HT1080 (cell line): ENCODE results near the gene DRGX. TPM values are rescaled to one million over a fixed set of nuclear protein-coding genes. Genes with fewer than 3 reads are reported as not detected.

Source experiments
- DNase-seq: peaks from one replicate; pipeline ENCODE4 v3.0.0-alpha.2; 2015; ENCODE audit warnings: low read depth
- total RNA-seq: library from RNA; depleted of rRNA; stranded (reverse); fragments of >200 nt; shearing (Covaris generic); gene quantifications from 2 replicates; pipeline ENCODE4 v1.2.3, GENCODE V29; 2014

Gene DRGX
- total RNA-seq, 1 experiment from 2014 or later = not detected

- peak; percentile 40 for DNase-seq
These were observed 12.8 kb upstream of the DRGX start for GRCh38 chr10:49408519-49409306.

DNA sequence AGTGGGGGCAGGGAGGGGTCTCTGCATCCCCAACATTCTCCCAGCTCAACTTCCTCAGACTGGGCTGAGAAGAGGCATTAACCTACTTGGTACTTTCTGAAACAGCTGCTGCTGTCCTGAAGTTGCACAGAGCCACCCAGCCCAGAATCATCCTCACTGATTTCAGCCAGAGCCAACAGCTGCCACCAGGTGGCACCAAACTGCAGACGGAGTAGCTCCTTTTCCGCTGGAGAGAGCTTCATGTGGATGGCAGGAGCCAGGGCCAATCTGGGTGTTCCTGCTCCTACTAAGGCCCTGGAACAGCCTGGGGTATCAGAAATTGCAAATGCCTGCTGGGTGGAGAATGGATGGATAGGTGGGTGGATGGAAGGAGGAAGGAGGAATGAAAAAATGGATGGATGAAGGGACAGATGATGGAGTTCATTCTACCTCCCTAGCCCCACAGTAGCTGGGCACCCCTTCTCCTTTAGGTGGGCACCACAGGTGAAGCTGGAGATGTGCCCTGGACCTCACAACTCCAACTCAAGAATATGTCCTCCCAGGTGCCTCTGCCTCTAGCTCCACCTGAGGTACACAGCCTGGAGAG, 11.8 kb upstream of the DRGX start:
- DNase-seq = peak; percentile 62

DNA sequence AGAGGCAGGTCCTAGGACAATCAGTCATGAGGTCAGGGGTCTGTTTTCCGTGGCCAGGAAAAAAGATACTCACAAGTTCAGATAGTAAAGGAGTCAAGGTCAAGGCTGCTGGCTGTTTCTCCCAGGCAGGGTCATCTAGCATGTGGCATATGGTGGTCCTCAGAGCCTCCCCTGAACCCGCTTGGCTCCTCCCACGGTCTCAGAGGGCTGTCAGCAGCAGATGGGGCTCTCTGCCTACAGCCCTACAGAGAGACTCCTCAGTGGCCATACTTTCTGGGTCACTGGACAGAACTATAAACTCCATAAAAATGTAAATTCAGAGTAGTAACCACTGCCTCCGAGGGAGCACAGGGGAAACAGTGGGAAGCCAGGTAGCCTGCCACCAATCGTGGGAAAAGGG, 11.3 kb upstream of the DRGX start:
- DNase-seq = no peak

DNA sequence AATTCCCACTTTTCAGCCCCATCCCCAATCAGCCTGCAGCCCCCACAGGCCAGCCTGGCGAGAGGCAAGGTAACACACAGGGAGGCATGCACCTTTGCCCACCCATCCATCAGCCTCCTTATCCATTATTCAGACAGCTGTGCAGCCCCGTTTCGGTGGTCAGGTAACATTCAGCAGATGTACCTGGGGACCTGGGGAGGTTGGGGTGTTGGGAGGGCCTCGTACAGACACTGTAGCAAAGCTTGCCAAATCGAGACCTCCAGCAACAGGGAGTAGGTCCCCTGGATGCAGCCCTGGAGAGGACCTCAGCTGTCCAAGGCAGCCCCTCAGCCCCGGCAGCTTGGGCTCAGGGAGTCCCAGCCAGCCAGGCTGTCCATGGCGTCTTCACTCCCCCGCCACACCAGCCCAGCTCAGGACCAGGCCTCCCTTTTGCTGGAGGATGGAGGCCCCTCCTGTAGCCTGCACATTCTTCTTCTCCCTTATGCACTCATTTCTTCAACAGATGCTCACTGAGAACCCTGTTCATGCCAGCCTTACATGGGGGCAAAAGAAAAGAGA, 8.5 kb upstream of the DRGX start:
- DNase-seq = no peak

DNA sequence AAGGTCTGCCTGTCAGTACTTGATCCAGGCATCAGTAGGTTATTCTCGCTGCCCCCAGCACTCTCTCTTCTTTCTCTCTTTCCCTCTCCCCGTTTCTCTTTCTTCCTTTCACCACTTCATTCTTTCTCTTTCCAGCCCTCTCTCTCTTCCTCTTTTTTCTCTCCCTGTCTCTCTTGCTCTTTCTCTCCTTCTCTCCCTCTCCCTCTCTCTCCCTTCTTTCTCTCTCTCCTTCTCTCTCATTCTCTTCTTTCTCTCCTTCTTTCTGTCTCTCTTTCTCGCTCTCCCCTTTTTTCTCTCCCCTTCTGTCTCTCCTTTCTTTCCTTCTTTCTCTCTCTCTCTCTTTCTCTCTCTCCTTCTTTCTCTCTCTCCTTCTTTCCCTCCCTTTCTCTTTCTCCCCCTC, 7.5 kb upstream of the DRGX start:
- DNase-seq = no peak

- no peak for DNase-seq
These were observed 4.5 kb upstream of the DRGX start for GRCh38 chr10:49400365-49400764.

DNA sequence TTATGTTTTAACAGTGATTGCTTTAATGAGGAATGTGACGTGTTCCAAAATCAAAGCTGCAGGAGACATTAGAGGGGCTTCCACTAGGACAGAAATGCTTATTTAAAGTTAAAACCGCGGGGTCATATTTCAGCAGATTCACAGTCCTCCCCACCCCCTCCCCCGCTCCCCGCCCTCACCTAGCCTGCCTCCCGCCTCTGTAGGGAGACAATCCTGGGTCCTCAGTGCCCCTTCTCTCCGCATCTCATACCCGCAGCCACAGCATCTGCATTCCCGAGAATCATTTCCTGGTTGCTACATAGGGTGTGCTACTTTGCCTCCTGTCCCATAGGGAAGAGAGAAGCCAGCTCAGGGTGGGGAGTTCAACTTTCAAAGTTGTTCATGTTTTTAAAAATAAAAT, 3.1 kb upstream of the DRGX start:
- DNase-seq = no peak

- no peak for DNase-seq
These were observed 2.3 kb upstream of the DRGX start for GRCh38 chr10:49398000-49398861.

- DNase-seq = no peak
These were observed 1.4 kb upstream of the DRGX start for GRCh38 chr10:49397036-49397999.

GRCh38 chr10:49396666-49396999, 744 bp upstream of the DRGX start:
- no peak for DNase-seq

- no peak for DNase-seq
These were observed 752 bp downstream of the DRGX start for GRCh38 chr10:49394933-49395740.

DNA sequence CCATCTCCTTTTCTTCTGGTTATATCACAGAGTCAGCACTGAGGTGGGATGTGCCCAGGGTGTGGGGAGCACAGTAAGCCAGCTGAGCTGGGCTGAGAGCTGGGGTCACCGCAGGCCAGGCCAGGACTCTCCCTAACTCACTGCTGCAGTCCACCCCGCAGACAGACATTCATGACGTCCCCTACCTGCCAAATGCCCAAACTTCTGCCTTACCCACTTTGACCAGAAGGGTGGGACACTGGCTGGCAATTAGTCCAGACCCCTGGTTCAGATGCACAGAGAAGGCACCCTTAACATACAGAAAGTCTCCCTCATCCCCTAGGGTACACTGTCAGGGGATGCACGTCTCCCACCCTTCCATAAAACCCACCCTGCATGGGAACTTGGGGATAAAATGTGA, 2.1 kb downstream of the DRGX start:
- DNase-seq = no peak

DNA sequence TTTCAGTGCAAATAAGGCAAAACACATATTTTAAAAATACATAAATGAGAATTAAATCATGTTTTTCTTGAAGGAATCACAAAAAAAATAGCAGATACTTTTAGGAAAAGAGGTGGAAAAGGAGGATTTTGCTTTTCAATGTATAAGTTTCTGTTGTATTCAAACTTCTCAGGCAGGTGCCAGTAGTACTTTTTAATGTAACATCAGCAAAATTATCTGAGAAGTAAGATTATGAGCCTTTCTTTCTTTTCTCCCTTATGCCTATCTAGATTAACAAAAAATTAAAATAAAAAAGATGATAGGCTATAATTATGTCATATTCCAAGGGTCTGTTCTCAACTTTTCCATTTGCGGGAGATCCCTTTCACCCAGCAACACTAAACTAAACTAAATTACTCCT, 2.6 kb downstream of the DRGX start:
- DNase-seq = no peak

DNA sequence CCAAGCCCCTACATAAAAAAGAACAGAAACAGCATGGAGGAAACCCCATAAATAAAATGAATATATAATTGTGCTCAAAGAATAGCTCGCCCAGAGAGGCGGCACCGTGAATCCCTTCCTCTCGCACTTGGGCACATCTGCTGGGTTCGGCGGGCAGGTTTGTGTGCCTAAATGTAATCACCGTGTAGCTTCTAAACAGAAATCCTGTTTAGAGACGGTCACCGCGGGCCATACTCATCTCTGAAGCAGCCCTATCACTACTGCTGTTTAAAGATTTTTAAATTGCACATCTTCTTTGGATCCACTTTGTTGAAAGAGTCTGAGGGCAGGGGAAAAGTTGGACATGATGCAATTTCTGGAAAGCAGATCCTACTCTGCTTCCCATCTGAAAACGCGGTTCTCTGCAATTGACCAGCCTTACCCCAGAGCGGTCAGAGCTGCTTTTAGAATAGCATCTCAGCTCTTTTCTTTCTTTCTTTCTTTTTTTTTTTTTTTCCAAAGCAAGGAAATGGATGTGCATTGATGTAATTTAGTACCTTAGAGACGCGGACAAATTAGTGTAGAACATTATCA, 6.4 kb downstream of the DRGX start:
- no peak for DNase-seq

GRCh38 chr10:49388161-49388560, 7.7 kb downstream of the DRGX start:
- no peak for DNase-seq

DNA sequence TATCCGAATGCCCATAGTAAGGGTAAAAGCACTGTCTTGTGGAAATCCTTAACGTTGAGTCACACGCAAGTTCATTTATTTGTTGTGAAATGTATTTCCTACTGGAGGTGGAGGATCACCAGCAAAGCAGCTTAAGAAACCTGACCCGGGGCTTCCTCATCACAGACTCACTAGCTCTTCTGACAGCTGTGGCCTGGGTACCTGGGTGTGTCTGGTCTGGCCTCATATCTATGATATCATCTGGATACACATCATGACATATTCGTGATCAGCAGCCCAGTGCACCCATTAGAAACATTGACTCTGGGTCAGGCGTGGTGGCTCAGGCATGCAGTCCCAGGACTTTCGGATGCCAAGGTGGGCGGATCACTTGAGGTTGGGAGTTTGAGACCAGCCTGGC, 8.8 kb downstream of the DRGX start:
- peak; percentile 93 for DNase-seq

DNA sequence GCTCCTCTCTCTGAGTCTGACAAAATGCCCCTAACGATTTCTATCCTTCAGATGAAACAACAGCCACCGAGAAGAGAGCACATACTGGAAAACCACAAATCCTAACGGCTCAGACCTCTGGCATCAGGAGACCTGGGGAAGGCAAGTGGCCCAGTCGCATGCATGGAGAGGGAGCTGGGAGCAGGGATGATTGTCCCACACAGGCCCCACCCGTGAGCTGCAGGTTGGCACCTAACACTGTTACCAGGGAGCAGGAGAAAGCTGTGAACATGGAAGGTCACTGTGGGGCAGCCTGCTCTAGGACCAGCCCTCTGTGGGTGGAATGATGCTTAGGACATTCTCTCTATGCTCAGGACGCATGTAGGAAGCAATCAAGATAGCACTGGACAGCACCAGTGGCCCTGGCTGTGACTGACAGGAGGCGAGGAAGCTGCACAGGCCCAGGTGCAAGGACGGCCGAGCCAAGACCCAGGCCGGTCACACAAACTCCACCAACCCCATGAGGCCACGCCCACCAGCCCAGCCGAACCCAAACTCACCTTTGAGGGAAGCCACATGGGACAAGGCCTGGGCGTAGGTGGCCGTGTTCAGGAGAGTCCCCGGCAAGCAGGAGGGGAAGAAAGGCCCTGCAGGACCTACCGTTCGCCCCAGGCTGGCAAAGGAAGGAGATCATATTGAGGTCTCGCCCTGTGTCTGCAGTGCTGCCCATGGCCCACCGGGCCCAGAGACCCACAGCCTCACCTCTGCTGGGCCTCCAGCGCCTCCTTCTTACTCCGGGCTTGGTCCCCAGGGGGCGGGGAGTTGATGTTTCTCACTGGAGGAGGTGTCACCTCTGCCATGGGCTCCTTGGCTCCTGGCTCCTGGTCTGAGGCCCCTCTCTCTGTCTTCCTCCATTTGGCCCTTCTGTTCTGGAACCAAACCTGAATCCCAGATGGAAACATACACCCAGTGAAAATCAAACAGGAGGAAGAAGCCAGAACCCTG, 9.7 kb downstream of the DRGX start:
- DNase-seq = no peak

GRCh38 chr10:49384268-49384953, 11.5 kb downstream of the DRGX start:
- DNase-seq = no peak
